ENCODE results near the gene PAK4. TPM values are rescaled to one million over a fixed set of nuclear protein-coding genes. Genes with fewer than 3 reads are reported as not detected.

PAK4 gene
- total RNA-seq, 1 experiment from 2014 or later: 90.1 TPM

DNA sequence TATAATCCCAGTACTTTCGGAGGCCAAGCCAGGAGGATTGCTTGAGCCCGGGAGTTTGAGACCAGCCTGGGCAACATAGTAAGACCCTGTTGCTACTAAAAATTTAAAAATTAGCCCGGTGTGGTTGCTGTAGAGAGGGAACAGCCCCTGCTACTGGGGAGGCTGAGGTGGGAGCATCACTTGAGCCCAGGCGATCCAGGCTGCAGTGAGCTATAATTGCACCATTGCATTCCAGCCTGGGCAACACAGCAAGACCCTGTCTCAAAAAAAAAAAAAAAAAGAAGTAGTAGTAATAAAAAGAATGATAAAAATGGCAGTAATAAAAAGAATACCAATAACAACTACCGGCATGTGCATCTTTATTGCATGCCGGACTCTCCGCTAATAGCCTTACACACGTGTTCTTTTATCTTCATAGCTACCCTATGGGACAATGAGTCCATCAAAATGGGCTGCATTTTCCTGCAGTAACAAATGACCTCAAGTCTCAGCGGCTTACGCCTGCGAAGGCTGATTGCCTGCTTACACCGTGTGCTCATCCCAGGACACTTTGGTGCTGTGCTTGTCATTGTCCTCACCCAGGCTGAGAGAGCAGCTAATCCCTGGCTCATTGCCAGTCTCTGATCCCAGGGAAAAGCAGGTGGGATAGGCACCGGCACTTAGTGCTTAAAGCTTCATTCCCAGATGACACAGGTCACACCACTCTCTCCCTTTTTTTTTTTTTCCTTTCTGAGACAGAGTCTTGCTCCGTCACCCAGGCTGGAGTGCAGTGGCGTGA is 92.8 kb downstream of the PAK4 start:
- H3K79me2 ChIP-seq (ENCODE audit: insufficient read depth, low read length): no peaks in the 10 kb centered on the region
- no peaks in the 10 kb centered on the region for H3K36me3 ChIP-seq (ENCODE audit: control insufficient read depth in 1 of 2, insufficient read depth in 2 of 2, low read length in 2 of 2)
- no peak overlapping the region for H3K27ac ChIP-seq (ENCODE audit: low read depth, low read length)
- H3K9ac ChIP-seq (ENCODE audit: low read length): no peak overlapping the region
- DNase-seq (ENCODE audit: low read depth, low spot score): no peak
- no peaks in the 10 kb centered on the region for H4K20me1 ChIP-seq (ENCODE audit: insufficient read depth)
- H3K4me3 ChIP-seq (replicated peaks in 1 of 2; ENCODE audit: low read depth in 1 of 2, low read length in 2 of 2): no peak overlapping the region
- no peak for ATAC-seq
- H3K9me2 ChIP-seq (ENCODE audit: insufficient read depth): no peaks in the 10 kb centered on the region
- intact Hi-C loops (cut with micrococcal nuclease): loop anchor here (10.0 kb wide), 1 partner anchor 316 kb away; the partner anchor contains the start of gene EID2B
- BruUV-seq (replicated peaks): no TSS peak
- H3K27me3 ChIP-seq (ENCODE audit: insufficient read depth, low read length): no peaks in the 10 kb centered on the region
- no peak overlapping the region for H2AFZ ChIP-seq (ENCODE audit: low read depth, low read length, poor library complexity, severe bottlenecking)
- TF ChIP-seq, protein P1, sequence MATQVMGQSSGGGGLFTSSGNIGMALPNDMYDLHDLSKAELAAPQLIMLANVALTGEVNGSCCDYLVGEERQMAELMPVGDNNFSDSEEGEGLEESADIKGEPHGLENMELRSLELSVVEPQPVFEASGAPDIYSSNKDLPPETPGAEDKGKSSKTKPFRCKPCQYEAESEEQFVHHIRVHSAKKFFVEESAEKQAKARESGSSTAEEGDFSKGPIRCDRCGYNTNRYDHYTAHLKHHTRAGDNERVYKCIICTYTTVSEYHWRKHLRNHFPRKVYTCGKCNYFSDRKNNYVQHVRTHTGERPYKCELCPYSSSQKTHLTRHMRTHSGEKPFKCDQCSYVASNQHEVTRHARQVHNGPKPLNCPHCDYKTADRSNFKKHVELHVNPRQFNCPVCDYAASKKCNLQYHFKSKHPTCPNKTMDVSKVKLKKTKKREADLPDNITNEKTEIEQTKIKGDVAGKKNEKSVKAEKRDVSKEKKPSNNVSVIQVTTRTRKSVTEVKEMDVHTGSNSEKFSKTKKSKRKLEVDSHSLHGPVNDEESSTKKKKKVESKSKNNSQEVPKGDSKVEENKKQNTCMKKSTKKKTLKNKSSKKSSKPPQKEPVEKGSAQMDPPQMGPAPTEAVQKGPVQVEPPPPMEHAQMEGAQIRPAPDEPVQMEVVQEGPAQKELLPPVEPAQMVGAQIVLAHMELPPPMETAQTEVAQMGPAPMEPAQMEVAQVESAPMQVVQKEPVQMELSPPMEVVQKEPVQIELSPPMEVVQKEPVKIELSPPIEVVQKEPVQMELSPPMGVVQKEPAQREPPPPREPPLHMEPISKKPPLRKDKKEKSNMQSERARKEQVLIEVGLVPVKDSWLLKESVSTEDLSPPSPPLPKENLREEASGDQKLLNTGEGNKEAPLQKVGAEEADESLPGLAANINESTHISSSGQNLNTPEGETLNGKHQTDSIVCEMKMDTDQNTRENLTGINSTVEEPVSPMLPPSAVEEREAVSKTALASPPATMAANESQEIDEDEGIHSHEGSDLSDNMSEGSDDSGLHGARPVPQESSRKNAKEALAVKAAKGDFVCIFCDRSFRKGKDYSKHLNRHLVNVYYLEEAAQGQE (IDR thresholded peaks at IDR 0.05; ENCODE audit: low read depth): no peak
- TF ChIP-seq EGR1 (IDR thresholded peaks at IDR 0.05; ENCODE audit: low read depth): no peak
- no peak for TF ChIP-seq TCF7L2 (IDR thresholded peaks at IDR 0.05; ENCODE audit: borderline replicate concordance, extremely low read depth, insufficient read depth, insufficient read length)
- TF ChIP-seq POLR2AphosphoS5 (IDR thresholded peaks at IDR 0.05; ENCODE audit: low read depth, low read length): no peak
- no peak for TF ChIP-seq CBX3 (IDR thresholded peaks at IDR 0.05; ENCODE audit: low read depth)
- TF ChIP-seq EZH2phosphoT487 (IDR thresholded peaks at IDR 0.05; ENCODE audit: borderline replicate concordance): no peak
- TF ChIP-seq MAX (IDR thresholded peaks at IDR 0.05): no peak
- no peak for TF ChIP-seq ZFX (IDR thresholded peaks at IDR 0.05)
- TF ChIP-seq, protein P2, sequence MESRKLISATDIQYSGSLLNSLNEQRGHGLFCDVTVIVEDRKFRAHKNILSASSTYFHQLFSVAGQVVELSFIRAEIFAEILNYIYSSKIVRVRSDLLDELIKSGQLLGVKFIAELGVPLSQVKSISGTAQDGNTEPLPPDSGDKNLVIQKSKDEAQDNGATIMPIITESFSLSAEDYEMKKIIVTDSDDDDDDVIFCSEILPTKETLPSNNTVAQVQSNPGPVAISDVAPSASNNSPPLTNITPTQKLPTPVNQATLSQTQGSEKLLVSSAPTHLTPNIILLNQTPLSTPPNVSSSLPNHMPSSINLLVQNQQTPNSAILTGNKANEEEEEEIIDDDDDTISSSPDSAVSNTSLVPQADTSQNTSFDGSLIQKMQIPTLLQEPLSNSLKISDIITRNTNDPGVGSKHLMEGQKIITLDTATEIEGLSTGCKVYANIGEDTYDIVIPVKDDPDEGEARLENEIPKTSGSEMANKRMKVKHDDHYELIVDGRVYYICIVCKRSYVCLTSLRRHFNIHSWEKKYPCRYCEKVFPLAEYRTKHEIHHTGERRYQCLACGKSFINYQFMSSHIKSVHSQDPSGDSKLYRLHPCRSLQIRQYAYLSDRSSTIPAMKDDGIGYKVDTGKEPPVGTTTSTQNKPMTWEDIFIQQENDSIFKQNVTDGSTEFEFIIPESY (IDR thresholded peaks at IDR 0.05; ENCODE audit: extremely low read depth, insufficient replicate concordance, low read length): no peak
- no peak for TF ChIP-seq POLR2A (IDR thresholded peaks at IDR 0.05; ENCODE audit: borderline replicate concordance, extremely low read depth, insufficient read depth, insufficient read length)
- no peak for TF ChIP-seq SRF (IDR thresholded peaks at IDR 0.05; ENCODE audit: low read depth)
- TF ChIP-seq RAD21 (IDR thresholded peaks at IDR 0.05; ENCODE audit: low read depth): no peak
- TF ChIP-seq ATF3 (IDR thresholded peaks at IDR 0.05): no peak
- no peak for TF ChIP-seq ZNF274 (IDR thresholded peaks at IDR 0.05; ENCODE audit: low read depth, low read length)
- TF ChIP-seq JUND (IDR thresholded peaks at IDR 0.05): no peak
- no peak for TF ChIP-seq ELF1 (IDR thresholded peaks at IDR 0.05; ENCODE audit: borderline replicate concordance, low read depth)
- no peaks in the 10 kb centered on the region for H3K4me1 ChIP-seq (ENCODE audit: control insufficient read depth in 1 of 2, insufficient read depth in 2 of 2, low read length in 2 of 2)
- ChIA-PET POLR2A (no interaction called here), RAD21 (ENCODE audit: low non-redundant PET in 1 of 2, low total read pairs in 2 of 2, uncharacterized antibody in 2 of 2, unreplicated experiment in 2 of 2) (no interaction called here), CTCF (interaction anchor here (0.7 kb wide), 2 partner anchors 97 to 195 kb away, joined by 3 read pairs; no protein-coding TSS in a partner anchor)
- no peak overlapping the region for H3K4me2 ChIP-seq (ENCODE audit: low read length)
- no peaks in the 10 kb centered on the region for H3K9me3 ChIP-seq (ENCODE audit: control insufficient read depth in 1 of 2, insufficient read depth in 1 of 2, low read depth in 1 of 2, low read length in 2 of 2)
